WI38 (cell line): ENCODE measurements around the gene CLASP1.
"Not testable (repeated sequence)": the region's sequence is repeated elsewhere in the genome, so short reads cannot be mapped to it uniquely, and the experiment has no call there.

ENCODE experiments used
- H3K4me3 ChIP-seq: 2 replicates; pipeline ENCODE4 v1.5.1; 2011; ENCODE audit warnings: low read depth, mild to moderate bottlenecking, control low read depth, low read length
- TF ChIP-seq, protein P1 (sequence below): IDR thresholded peaks from 2 replicates; pipeline ENCODE4 v1.5.1; 2012; ENCODE audit warnings: low read depth, mild to moderate bottlenecking, control low read depth, low read length

Gene CLASP1

DNA sequence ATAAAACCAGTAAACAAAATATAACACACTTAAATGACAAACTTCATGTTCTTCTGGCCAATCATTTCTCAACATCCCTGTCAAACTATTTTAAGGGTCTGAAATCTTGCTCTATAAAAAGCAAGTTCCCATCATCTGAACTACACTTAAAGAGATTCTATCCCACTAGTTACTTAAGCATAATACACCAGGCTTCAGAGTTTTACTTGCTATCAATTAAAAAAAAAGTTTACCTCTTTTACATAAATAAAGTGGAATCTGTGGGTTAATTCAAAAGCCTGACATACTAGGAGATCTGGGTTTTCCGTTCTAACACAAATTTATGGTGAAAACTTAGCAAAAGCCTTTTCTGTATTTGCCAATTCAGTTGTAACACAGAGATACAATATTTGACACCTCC, 1.9 kb downstream of the CLASP1 start:
- H3K4me3 ChIP-seq: peak overlapping the region; percentile 84

DNA sequence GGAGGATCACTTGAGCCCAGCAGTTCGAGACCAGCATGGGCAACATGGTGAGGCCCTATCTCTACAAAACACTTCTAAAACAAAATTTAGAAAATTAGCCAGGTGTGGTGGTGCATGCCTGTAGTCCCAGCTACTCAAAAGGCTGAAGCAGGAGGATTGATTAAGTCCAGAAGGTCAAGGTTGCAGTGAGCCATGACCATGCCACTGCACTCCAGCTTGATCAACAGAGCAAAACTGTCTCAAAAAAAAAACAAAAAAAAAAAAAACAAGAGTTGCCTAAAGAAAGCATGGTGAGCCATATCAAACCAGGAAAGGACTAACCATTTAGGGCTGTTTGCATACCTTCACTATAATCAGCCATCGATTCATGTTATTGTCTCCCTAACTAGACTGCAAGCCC, 4.5 kb downstream of the CLASP1 start:
- no peak overlapping the region for H3K4me3 ChIP-seq
- TF ChIP-seq, protein P1, sequence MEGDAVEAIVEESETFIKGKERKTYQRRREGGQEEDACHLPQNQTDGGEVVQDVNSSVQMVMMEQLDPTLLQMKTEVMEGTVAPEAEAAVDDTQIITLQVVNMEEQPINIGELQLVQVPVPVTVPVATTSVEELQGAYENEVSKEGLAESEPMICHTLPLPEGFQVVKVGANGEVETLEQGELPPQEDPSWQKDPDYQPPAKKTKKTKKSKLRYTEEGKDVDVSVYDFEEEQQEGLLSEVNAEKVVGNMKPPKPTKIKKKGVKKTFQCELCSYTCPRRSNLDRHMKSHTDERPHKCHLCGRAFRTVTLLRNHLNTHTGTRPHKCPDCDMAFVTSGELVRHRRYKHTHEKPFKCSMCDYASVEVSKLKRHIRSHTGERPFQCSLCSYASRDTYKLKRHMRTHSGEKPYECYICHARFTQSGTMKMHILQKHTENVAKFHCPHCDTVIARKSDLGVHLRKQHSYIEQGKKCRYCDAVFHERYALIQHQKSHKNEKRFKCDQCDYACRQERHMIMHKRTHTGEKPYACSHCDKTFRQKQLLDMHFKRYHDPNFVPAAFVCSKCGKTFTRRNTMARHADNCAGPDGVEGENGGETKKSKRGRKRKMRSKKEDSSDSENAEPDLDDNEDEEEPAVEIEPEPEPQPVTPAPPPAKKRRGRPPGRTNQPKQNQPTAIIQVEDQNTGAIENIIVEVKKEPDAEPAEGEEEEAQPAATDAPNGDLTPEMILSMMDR: no peak

More for the DNA sequence above, 1.9 kb downstream of the CLASP1 start:
- TF ChIP-seq, protein P1: no peak

- TF ChIP-seq, protein P1: no peak
- H3K4me3 ChIP-seq: no peak overlapping the region
Observed at GRCh38 chr2:121643877-121644276, 5.4 kb downstream of the CLASP1 start.

DNA sequence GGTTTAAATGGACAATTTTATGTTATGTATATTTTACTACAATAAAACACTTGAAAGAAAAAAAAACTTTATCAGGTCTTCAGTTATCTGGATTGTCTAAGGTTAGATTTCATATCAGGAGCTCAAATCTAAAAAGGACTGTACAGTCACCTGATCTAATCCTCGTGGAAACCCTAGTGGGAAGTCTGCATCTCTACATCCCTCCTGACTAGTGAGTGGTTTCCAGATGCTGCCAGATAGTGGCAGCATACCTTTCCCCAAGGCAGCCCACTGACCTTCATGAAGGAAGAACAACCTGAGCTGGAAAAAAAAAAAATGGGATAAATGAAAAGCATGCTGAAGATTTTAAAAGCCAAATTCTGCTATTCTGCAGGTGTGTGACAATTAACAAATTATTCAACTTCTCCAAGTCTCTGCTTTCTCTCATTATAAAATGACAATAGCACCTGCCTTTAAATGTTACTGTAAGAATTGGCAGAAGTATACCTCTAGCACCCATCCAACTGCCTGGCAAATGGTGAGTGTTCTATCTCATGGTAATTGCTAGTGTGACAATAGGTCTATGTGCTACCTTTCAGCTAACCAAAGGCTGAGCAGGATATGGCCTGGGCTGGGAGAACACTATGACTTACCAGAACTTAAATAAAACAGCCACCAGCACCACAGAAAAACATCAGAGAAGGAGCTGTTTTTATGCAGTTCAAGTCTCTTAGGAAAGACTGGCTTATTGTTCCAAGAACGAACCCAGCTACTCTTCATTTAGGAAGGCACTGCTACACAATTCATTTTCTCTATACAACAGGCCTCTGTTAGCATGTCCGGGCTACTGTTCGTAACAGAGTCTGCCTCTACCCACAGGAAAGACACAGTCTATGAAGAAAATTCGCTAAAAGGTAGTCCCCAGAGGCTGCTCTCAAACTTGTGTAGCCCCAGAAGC, 8.6 kb downstream of the CLASP1 start:
- H3K4me3 ChIP-seq: no peak overlapping the region
- TF ChIP-seq, protein P1: no peak

DNA sequence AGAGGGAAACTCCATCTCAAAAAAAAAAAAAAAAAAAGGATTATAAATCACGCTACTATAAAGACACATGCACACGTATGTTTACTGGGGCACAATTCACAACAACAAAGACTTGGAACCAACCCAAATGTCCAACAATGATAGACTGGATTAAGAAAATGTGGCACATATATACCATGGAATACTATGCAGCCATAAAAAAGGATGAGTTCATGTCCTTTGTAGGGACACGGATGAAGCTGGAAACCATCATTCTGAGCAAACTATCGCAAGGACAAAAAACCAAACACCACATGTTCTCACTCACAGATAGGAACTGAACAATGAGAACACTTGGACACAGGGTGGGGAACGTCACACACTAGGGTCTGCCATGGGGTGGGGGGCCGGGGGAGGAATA, 9.4 kb downstream of the CLASP1 start:
- not testable (repeated sequence) for H3K4me3 ChIP-seq

GRCh38 chr2:121638333-121638732, 10.9 kb downstream of the CLASP1 start:
- no peak overlapping the region for H3K4me3 ChIP-seq
- TF ChIP-seq, protein P1: no peak

DNA sequence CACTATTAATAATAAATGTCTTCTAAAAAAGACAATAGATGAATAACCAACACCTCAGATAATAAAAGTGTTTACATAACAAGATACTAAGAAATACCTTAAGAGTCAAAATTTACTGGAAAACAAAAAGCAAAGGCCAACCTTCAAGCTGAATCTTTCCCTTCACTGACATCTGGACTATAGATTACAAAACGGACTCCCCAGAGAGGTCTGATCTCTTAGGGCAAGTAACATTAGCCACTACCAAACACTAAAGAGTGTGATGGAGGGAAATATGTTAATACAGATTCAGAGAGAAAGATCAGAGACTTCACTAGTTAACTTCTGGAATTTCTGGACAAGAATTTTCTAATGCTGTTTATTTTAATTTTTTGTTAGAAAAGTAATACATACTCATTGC, 13.9 kb downstream of the CLASP1 start:
- TF ChIP-seq, protein P1: no peak
- no peak overlapping the region for H3K4me3 ChIP-seq
